Endothelial cell of umbilical vein (primary cell): ENCODE measurements around the gene MGST2. TPM values are rescaled to one million over a fixed set of nuclear protein-coding genes. Genes with fewer than 3 reads are reported as not detected.

Experiments used
- BruUV-seq: library from RNA; stranded (reverse); fragments of 400-500 nt; replicated peaks from 2 replicates; lab custom pipeline; 2021; lab: Mats Ljungman, UMichigan
- CTCF ChIA-PET: fragments of 300-600, 350-600 bp; sonication (Branson Sonifier 250); formaldehyde crosslinking; loops from one replicate; lab custom pipeline; 2021; ENCODE audit warnings: antibody characterized with exemption, inconsistent platforms; lab: Charles Lee
- POLR2A ChIA-PET: fragments of 300-600, 350-600 bp; sonication (Branson Sonifier 250); formaldehyde crosslinking; loops from one replicate; lab custom pipeline; 2021; ENCODE audit warnings: antibody characterized with exemption, inconsistent platforms; lab: Charles Lee
- DNase-seq: peaks from one replicate; pipeline ENCODE4 v3.0.0-alpha.2; 2011; ENCODE audit warnings: low read depth, low spot score
- FAIRE-seq: peaks from 2 replicates; lab custom pipeline; 2011; peaks lifted over from hg19 to GRCh38; lab: Jason Lieb, UNC
- H2AFZ ChIP-seq: 2 replicates; pipeline ENCODE4 v1.6.0; 2012; ENCODE audit warnings: low read depth, low read length, control low read depth, inconsistent platforms
- H3K27ac ChIP-seq: 2 replicates; pipeline ENCODE4 v1.5.1; 2011; ENCODE audit warnings: low read depth, mild to moderate bottlenecking, control low read depth, low read length, moderate library complexity; ENCODE audit not compliant: insufficient read depth
- H3K27me3 ChIP-seq, 2 experiments: 2 replicates each; pipeline versions ENCODE4 v1.6.0 to v1.6.1; 2011; ENCODE audit warnings: low read length in 2 of 2, mixed read lengths in 1 of 2; ENCODE audit not compliant: control insufficient read depth in 2 of 2, insufficient read depth in 2 of 2
- H3K36me3 ChIP-seq, 2 experiments: 2 replicates in 1 of 2; 3 replicates in 1 of 2; pipeline ENCODE4 v1.5.1; 2011; ENCODE audit warnings: low read length in 2 of 2, mild to moderate bottlenecking in 1 of 2, moderate library complexity in 1 of 2; ENCODE audit not compliant: control insufficient read depth in 2 of 2, insufficient read depth in 2 of 2; ENCODE audit errors: extremely low read depth in 1 of 2
- H3K4me1 ChIP-seq: 3 replicates; pipeline ENCODE4 v1.5.1; 2011; ENCODE audit warnings: mild to moderate bottlenecking, low read length; ENCODE audit not compliant: control insufficient read depth, insufficient read depth; ENCODE audit errors: extremely low read depth
- H3K4me2 ChIP-seq: 2 replicates; pipeline ENCODE4 v1.6.1; 2011; ENCODE audit warnings: low read length, control low read depth, mixed read lengths; ENCODE audit not compliant: insufficient read depth
- H3K4me3 ChIP-seq, 3 experiments: fragments of 200-600 bp in 1 of 3; sonication (generic), shearing (Covaris generic) in 1 of 3; replicated peaks in 1 of 3; 2 replicates each; pipeline ENCODE4 v1.5.1; 2011 to 2016; ENCODE audit warnings: control low read depth in 3 of 3, low read length in 3 of 3, mild to moderate bottlenecking in 2 of 3, inconsistent platforms in 1 of 3, low read depth in 1 of 3, moderate library complexity in 1 of 3; ENCODE audit not compliant: insufficient read depth in 1 of 3
- H3K79me2 ChIP-seq: 2 replicates; pipeline ENCODE4 v1.6.0; 2012; ENCODE audit warnings: low read length, inconsistent platforms; ENCODE audit not compliant: control insufficient read depth, insufficient read depth
- H3K9ac ChIP-seq: replicated peaks from 2 replicates; pipeline ENCODE3; 2011; ENCODE audit warnings: low read length, control low read depth; ENCODE audit not compliant: insufficient read depth; ENCODE audit errors: extremely low read depth
- H3K9me1 ChIP-seq: replicated peaks from 3 replicates; pipeline ENCODE4 v1.6.0; 2011; ENCODE audit warnings: mild to moderate bottlenecking, low read length; ENCODE audit not compliant: control insufficient read depth, insufficient read depth; ENCODE audit errors: extremely low read depth
- H3K9me3 ChIP-seq: replicated peaks from 2 replicates; pipeline ENCODE4 v1.5.1; 2012; ENCODE audit warnings: low read length, inconsistent platforms; ENCODE audit not compliant: control insufficient read depth, insufficient read depth
- H4K20me1 ChIP-seq: replicated peaks from 2 replicates; pipeline ENCODE3; 2011; ENCODE audit warnings: mild to moderate bottlenecking, low read length; ENCODE audit not compliant: control insufficient read depth, insufficient read depth; ENCODE audit errors: extremely low read depth
- EZH2 ChIP-seq: IDR thresholded peaks from 2 replicates; pipeline ENCODE4 v1.6.1; 2012; ENCODE audit warnings: borderline replicate concordance, low read depth, mild to moderate bottlenecking, moderate library complexity, low read length, inconsistent platforms; ENCODE audit not compliant: severe bottlenecking
- FOS ChIP-seq: IDR thresholded peaks from 2 replicates; pipeline ENCODE4 v1.6.1; 2011; ENCODE audit warnings: mild to moderate bottlenecking, low read length, moderate library complexity, borderline replicate concordance; ENCODE audit not compliant: insufficient read depth
- GATA2 ChIP-seq: IDR thresholded peaks from 2 replicates; pipeline ENCODE4 v1.7.0; 2011; ENCODE audit warnings: low read depth, mild to moderate bottlenecking, moderate library complexity, mixed read lengths, low read length; ENCODE audit not compliant: insufficient read length, insufficient read depth
- JUN ChIP-seq: IDR thresholded peaks from 2 replicates; pipeline ENCODE4 v1.6.1; 2011; ENCODE audit warnings: borderline replicate concordance, low read depth; ENCODE audit not compliant: insufficient read length, insufficient read depth
- MYC ChIP-seq: IDR thresholded peaks from one replicate; pipeline ENCODE4 v1.6.1; 2011; ENCODE audit warnings: mild to moderate bottlenecking, low read depth, low read length
- POLR2A ChIP-seq: IDR thresholded peaks from 2 replicates; pipeline ENCODE4 v1.6.1; 2012; ENCODE audit warnings: low read depth, mild to moderate bottlenecking, control low read depth, low read length
- POLR2AphosphoS5 ChIP-seq: IDR thresholded peaks from 2 replicates; pipeline ENCODE4 v1.6.1; 2012; ENCODE audit warnings: low read depth, mild to moderate bottlenecking, control low read depth, low read length, moderate library complexity; ENCODE audit not compliant: insufficient read depth
- dilution Hi-C: fragments of 300-500 bp; cut with MboI; formaldehyde crosslinking; loops from one replicate; pipeline ENCODE4 v1.15.0; 2019; ENCODE audit warnings: low sequenced_read_pairs; ENCODE audit not compliant: extremely low pct_ligation_motif_present
- intact Hi-C: fragments of 100-400 bp; cut with micrococcal nuclease; formaldehyde crosslinking; loops from one replicate; pipeline ENCODE4 v1.10.0; 2022
- polyA plus RNA-seq, 4 experiments: library from polyadenylated mRNA; depleted of rRNA in 3 of 4; stranded (reverse) in 3 of 4; unstranded in 1 of 4; fragments of >200 nt; gene quantifications; 2 replicates each; pipeline versions ENCODE4 v1.2.1 to v1.2.3, GENCODE V29; 2011 to 2012; ENCODE audit warnings: missing spikeins in 1 of 4
- total RNA-seq: library from RNA; stranded (reverse); gene quantifications from 2 replicates; pipeline ENCODE4 v1.2.3, GENCODE V29; 2021
- TF ChIP-seq, protein P1 (sequence below): IDR thresholded peaks from 2 replicates; pipeline ENCODE4 v1.6.1; 2011; ENCODE audit not compliant: insufficient read depth, insufficient read length
- TF ChIP-seq, protein P2 (sequence below), 2 donors: IDR thresholded peaks; 1 replicate in 1 of 2; 2 replicates in 1 of 2; pipeline ENCODE4 v1.5.1; 2011; ENCODE audit warnings: low read length in 2 of 2, mild to moderate bottlenecking in 2 of 2, moderate library complexity in 2 of 2, control low read depth in 1 of 2, inconsistent platforms in 1 of 2, low read depth in 1 of 2; ENCODE audit not compliant: insufficient read depth in 1 of 2; ENCODE audit errors: extremely low read depth in 1 of 2

Gene MGST2
- total and polyA plus RNA-seq, 2 donors (not counting 3 experiments of a cell fraction or from before 2014, with no cell fraction given), result 64.3 to 78.9 TPM

GRCh38 chr4:139749835-139750498 is 84.3 kb downstream of the MGST2 start:
- H4K20me1 ChIP-seq, result no peaks in the 10 kb centered on the region
- BruUV-seq, result no TSS peak
- no peaks in the 10 kb centered on the region for H3K36me3 ChIP-seq
- no peak overlapping the region for H3K4me3 ChIP-seq
- dilution Hi-C loops (no loop called here), intact Hi-C loops (no loop called here)
- DNase-seq (no peak), FAIRE-seq (no peak)
- ChIA-PET CTCF (interaction anchor here (1.3 to 2.8 kb wide), 2 partner anchors 10 to 11 kb away, joined by 5 to 13 read pairs; no protein-coding TSS in a partner anchor), POLR2A (no interaction called here)
- no peaks in the 10 kb centered on the region for H3K79me2 ChIP-seq
- TF ChIP-seq, protein P1, sequence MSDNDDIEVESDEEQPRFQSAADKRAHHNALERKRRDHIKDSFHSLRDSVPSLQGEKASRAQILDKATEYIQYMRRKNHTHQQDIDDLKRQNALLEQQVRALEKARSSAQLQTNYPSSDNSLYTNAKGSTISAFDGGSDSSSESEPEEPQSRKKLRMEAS, result no peak
- TF ChIP-seq FOS (no peak), MYC (no peak), JUN (no peak), GATA2 (no peak), POLR2AphosphoS5 (no peak), POLR2A (no peak), EZH2 (no peak)
- TF ChIP-seq, protein P2, sequence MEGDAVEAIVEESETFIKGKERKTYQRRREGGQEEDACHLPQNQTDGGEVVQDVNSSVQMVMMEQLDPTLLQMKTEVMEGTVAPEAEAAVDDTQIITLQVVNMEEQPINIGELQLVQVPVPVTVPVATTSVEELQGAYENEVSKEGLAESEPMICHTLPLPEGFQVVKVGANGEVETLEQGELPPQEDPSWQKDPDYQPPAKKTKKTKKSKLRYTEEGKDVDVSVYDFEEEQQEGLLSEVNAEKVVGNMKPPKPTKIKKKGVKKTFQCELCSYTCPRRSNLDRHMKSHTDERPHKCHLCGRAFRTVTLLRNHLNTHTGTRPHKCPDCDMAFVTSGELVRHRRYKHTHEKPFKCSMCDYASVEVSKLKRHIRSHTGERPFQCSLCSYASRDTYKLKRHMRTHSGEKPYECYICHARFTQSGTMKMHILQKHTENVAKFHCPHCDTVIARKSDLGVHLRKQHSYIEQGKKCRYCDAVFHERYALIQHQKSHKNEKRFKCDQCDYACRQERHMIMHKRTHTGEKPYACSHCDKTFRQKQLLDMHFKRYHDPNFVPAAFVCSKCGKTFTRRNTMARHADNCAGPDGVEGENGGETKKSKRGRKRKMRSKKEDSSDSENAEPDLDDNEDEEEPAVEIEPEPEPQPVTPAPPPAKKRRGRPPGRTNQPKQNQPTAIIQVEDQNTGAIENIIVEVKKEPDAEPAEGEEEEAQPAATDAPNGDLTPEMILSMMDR (IDR thresholded peaks at IDR 0.05; ENCODE audit: extremely low read depth in 1 of 2, insufficient read depth in 1 of 2, low read depth in 1 of 2, low read length in 2 of 2), result no peak
- no peaks in the 10 kb centered on the region for H3K9me3 ChIP-seq
- H3K4me1 ChIP-seq, result no peaks in the 10 kb centered on the region
- no peaks in the 10 kb centered on the region for H3K27me3 ChIP-seq
- no peak overlapping the region for H3K27ac ChIP-seq
- H3K4me2 ChIP-seq, result no peak overlapping the region
- no peak overlapping the region for H3K9ac ChIP-seq
- no peaks in the 10 kb centered on the region for H3K9me1 ChIP-seq
- H2AFZ ChIP-seq, result no peak overlapping the region
